Left ventricle myocardium superior (tissue), 1 donor: ENCODE data around the gene NUP214. TPM values are rescaled to one million over a fixed set of nuclear protein-coding genes. Genes with fewer than 3 reads are reported as not detected.

Source experiments
- ATAC-seq: fragments of 200-7000 bp; cut with Tn5 transposase; one replicate; pipeline ENCODE4 v1.9.1; 2020; ENCODE audit warnings: mild to moderate bottlenecking, moderate library complexity
- DNase-seq: peaks from one replicate; pipeline ENCODE4 v3.0.0-alpha.2; 2020
- intact Hi-C: fragments of 100-400 bp; cut with micrococcal nuclease; formaldehyde crosslinking; loops from one replicate; pipeline ENCODE4 v1.11.0; 2022
- long read RNA-seq: library from polyadenylated mRNA; unstranded; transcript quantifications from one replicate; pipeline ENCODE4 v2.0.0, GENCODE V29; 2021
- total RNA-seq: library from RNA; stranded (reverse); fragmentation: NEBNext Ultra II Directional; extraction: Animal tissue kit (Norgen Biotek cat#: 25700); gene quantifications from one replicate; pipeline ENCODE4 v1.2.1, GENCODE V29; 2021
- donor health status: DM: no; HTN: yes; CAD: no; lungs with severe emphysema.

Gene NUP214
- 28.9 TPM for total RNA-seq
- long read RNA-seq, partial matches to known transcripts, result 19 of 19 reads
- long read RNA-seq, other reads (novel, unspliced or antisense), result 0 of 19 reads

- ATAC-seq (peak; percentile 100), DNase-seq (peak; percentile 99)
- intact Hi-C loops, result no loop called here
Observed at GRCh38 chr9:131125288-131126058, at the start of gene NUP214. Gene NUP214 (plus strand): TSS chr9:131125586. CDS start chr9:131125705, 119 bp downstream.

- ATAC-seq, result no peak
- intact Hi-C loops, result no loop called here
Observed at GRCh38 chr9:131076347-131077195, 48.8 kb upstream of the NUP214 start.

GRCh38 chr9:131078427-131079366 lies 46.7 kb upstream of the NUP214 start:
- DNase-seq (no peak), ATAC-seq (no peak)
- intact Hi-C loops, result no loop called here

More at GRCh38 chr9:131076347-131077195, 48.8 kb upstream of the NUP214 start:
- DNase-seq, result no peak

GRCh38 chr9:131080589-131080988 lies 44.8 kb upstream of the NUP214 start:
- intact Hi-C loops, result no loop called here
- DNase-seq (no peak), ATAC-seq (no peak)

- DNase-seq, result no peak
- ATAC-seq, result no peak
- intact Hi-C loops, result no loop called here
Observed at GRCh38 chr9:131081868-131082267, 43.5 kb upstream of the NUP214 start.

- ATAC-seq (peak; percentile 66), DNase-seq (no peak)
- intact Hi-C loops, result no loop called here
Observed at GRCh38 chr9:131082774-131083512, 42.4 kb upstream of the NUP214 start.

- no peak for ATAC-seq
- no peak for DNase-seq
- intact Hi-C loops, result no loop called here
Observed at GRCh38 chr9:131084661-131085369, 40.6 kb upstream of the NUP214 start.

- DNase-seq (no peak), ATAC-seq (no peak)
- intact Hi-C loops, result no loop called here
Observed at GRCh38 chr9:131085370-131086122, 39.8 kb upstream of the NUP214 start.

- intact Hi-C loops, result no loop called here
- ATAC-seq, result no peak
- DNase-seq, result no peak
Observed at GRCh38 chr9:131087354-131087893, 38.0 kb upstream of the NUP214 start.

- intact Hi-C loops, result no loop called here
- no peak for DNase-seq
- no peak for ATAC-seq
Observed at GRCh38 chr9:131090025-131090787, 35.2 kb upstream of the NUP214 start.

- intact Hi-C loops, result no loop called here
- DNase-seq (no peak), ATAC-seq (no peak)
Observed at GRCh38 chr9:131091352-131091992, 33.9 kb upstream of the NUP214 start.

- DNase-seq, result no peak
- ATAC-seq, result no peak
- intact Hi-C loops, result no loop called here
Observed at GRCh38 chr9:131092030-131092429, 33.4 kb upstream of the NUP214 start.

- DNase-seq (no peak), ATAC-seq (no peak)
- intact Hi-C loops, result no loop called here
Observed at GRCh38 chr9:131092548-131093440, 32.6 kb upstream of the NUP214 start.

GRCh38 chr9:131094015-131094414 lies 31.4 kb upstream of the NUP214 start:
- intact Hi-C loops, result no loop called here
- DNase-seq (no peak), ATAC-seq (no peak)

- ATAC-seq (peak; percentile 73), DNase-seq (peak; percentile 71)
- intact Hi-C loops, result no loop called here
Observed at GRCh38 chr9:131094622-131095021, 30.8 kb upstream of the NUP214 start.
